Myocyte (in vitro differentiated cells): ENCODE measurements around the gene PIK3R6. TPM values are rescaled to one million over a fixed set of nuclear protein-coding genes. Genes with fewer than 3 reads are reported as not detected.

Experiments
- DNase-seq: peaks from one replicate; pipeline ENCODE4 v3.0.0-alpha.2; 2012; ENCODE audit warnings: low read depth
- total RNA-seq: library from RNA; depleted of rRNA; stranded (reverse); fragments of >200 nt; gene quantifications from 2 replicates; pipeline ENCODE4 v1.2.3, GENCODE V29; 2014

Gene PIK3R6
- total RNA-seq, 1 donor from 2014 or later, result not detected

DNA sequence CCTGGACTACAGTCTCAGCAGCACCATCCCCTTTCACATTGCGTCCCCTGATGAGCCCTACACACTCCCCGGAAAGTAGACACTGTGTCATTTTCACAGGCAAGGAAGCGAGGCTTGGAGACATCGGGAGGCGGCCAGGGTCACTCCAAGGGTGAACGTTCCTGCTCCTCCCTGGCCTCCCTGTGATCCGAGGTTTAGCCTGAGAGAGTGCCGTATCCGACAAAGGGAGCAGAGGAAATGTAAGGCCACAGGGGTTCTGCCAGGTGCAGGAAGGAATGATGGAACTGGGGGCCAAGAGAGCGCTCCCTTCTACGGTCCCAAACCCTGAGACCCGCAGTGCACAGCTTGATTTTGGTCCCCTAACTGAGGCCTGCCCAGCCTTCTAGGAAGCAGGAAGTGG is 8.0 kb upstream of the PIK3R6 start:
- DNase-seq, result no peak

DNA sequence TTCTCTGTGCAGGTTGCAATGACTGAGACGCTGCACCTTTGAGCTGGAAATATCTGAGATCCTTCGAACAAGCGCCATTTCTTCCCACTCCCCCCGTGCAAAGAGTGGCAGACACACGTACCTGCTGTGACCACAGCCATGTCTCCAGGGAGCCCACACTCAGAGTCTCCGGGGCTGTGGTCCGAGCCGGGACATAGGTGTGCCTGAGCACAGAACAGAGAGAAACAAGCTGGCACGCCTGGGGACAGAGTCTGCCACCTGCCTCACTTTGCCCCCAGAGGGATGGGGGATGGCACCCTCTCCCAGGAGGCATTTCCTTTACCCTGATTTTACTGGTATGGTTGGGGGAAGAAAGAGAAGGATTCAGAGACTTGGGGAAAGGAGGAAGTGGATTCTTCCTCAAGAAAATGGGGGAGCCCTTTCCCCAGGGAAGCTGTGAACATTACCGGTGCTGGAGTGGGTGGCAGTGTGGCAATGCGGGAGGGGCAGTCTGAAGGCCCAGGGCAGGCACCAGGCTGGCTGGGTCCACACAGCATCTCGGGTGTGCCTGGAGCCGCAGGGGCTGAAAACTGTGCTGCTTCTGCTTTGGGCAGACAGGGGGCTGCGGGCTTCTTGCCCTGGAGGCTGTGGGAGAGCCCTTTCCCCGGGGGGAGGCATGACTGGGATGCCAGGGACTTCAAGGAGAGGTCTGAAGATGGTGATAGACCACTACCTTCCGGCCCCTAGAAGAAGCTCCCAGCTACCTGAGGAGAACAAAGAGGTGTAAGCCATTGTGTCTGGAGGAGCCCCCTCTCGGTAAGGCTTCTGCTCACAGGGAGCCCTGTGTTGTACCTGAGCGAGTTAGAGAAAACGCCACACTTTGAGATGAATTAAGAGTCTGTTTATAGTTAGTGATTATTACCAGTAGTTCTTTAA is 6.6 kb upstream of the PIK3R6 start:
- no peak for DNase-seq

- DNase-seq, result no peak
Measured at GRCh38 chr17:8872705-8873435, 5.4 kb upstream of the PIK3R6 start.

DNA sequence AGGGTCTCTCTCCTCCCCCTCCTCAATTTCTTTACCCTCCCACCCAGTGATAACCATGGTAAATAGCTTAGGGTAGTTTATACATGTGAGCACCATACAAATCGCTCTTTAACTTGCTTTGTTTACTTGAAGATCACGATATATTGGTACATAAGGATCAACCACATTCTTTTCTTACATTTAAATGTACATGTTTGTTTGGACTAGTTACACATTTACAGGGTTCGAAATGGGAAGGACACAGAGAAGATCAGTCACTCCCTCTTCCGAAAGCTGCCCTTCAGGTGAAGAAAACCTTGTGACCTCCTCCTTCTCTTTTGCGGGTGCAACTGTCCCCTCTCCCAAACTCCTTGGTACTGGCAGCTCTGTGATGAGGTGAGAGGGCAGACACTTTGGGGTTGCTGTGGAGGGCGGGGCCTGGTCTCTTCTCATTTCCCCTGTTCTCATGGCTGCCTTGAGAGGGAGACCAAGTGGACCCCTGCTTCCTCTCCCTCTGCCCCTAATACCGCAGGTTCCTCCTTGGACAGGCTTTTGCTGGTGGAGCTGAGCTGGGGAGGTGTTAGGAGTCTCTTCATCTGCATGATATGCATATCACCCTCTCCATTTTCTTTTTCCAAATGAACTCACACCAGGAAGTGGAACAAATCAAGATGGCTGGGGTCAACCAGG is 4.7 kb upstream of the PIK3R6 start:
- DNase-seq, result no peak

- DNase-seq, result no peak
Measured at GRCh38 chr17:8871081-8871581, 3.7 kb upstream of the PIK3R6 start.

DNA sequence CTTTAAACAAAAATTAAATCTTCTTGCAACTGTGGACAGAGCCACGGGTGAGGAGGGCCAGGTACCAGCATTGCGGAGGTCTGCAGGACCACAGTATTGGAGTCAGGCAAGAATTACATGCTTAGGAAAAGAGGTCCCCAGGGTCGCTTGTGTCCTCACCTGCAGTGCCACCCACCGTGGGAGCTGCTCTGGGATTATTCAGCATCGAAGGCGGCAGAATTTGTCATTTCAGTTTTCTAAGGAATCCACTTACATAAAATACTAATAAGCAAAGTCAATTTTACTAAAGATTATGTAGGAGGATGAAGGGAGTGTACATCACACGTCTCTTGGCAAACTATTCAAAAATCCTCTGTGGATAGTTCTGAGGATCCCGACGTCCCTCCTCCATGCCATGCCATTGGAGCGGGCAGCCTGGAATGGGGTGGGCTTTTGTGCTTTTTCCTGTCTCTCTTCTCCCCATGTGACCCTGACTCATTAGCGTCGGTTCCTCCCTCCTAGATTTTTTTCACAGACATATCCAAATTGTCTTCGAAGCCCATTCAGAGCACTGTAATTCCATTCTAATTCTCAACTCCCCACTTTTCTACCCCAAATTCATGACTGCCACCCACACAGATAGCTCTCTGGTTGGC is 3.0 kb upstream of the PIK3R6 start:
- no peak for DNase-seq

DNA sequence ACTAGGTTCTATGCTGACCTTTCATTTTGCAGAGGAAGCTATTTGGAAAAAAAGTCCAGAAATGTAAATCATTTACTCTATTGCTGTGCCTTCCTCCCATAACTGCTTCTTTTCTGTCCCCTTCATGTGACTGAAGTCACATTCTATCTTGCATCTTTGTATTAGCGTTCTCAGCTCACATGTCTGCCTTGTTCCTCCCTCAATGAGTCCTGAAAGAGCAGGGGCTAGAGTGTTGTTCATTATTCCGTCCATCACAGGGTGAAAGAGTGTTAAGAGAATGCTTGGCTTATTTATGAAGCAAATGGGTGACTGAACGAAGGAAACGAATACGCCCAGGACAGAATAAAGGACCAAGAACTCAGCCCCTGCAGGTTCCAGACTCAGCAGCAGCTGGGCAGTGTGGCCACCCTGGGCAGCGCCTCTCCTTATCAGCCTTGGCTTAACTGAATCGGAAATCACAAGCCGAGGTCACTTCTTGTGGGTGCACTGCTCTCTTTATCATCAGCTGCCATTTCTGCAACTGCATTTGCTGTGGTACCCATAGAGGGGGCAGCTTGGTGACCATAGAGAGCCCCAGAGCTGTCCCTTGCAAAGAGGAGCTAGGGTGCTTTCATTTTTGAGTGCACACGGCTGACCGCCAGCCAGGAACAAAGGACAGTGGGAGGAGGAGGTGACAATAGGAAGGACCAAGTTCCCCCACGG is 1.8 kb upstream of the PIK3R6 start:
- no peak for DNase-seq

GRCh38 chr17:8868529-8868951 is 1.1 kb upstream of the PIK3R6 start:
- no peak for DNase-seq

GRCh38 chr17:8868092-8868491 is 618 bp upstream of the PIK3R6 start:
- DNase-seq, result no peak

DNA sequence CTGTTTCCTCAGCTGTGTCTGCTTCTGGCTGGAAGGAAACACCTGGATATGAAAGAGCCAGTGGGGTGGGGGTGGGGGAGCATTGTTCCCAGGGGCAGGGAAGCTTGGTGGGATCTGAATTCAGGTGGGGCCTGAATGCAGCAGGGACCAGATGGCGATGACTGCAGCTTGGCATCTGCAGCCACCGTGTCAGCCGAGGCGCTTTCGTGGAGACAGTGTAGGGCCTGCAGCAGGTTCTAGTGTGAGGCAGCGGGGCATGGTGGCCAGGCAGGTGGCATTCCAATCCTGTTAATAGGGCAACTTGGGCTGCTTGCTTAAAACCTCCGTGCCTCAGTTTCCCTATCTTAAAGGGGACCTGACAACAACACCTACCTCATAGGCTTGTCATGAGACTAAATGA is 1.7 kb downstream of the PIK3R6 start:
- DNase-seq, result no peak

DNA sequence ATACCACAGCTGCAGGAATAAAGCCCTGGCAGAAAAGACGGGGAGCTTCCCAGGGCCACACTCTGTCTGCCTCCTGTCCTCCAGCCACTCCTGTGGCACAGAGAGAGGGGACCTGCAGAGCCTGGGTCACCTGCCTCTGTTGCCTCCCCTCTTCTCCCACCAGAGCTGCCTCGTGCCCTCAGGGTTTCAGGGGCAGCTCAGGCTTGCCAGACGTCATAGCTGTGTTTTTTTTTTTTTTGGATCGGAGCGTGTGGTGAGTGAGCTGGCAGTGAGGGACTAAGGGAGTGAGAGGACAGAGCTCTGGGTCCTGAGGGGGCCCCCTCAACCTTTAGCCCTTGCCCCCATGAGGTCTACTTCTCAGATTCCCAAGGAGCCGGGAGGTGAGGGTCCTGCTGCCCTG is 2.1 kb downstream of the PIK3R6 start:
- no peak for DNase-seq

DNA sequence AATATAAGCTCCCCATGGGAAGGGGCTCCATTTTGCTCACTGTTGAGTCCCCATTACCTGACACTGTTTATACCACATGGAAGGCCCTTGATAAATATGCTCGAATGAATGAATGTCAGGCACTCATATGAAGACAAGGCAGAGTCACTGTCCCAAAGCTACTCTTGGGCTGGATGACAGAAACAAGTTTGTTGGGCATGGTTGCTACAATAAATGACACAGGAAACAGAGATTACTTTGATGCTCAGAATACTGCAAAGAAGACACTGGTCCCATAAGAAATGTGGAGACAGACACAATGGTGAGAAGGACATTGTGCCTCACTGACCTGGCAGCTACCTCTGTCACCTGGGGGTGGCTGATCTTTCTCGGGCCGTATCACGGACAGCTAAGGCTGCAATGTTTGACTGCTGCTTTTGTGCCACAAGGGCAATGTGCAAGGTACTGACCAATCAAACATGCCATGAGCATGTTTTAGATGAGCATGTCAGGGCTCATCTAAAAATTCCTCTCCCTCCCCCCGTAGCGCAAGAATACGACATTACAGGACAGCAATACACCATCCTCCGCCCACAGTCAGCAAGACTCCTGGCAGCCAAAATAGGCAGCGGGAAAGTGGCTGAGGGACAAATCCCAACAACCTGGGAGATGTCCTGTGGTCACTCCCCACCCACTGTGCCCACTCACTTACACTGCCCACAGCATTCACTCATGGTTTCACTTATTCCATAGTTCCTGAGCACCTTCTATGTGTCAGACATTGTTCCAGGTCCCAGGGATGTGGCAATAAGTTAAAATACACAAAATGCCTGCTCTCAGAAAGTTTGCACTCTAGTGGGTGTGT is 5.0 kb downstream of the PIK3R6 start:
- no peak for DNase-seq

- no peak for DNase-seq
Measured at GRCh38 chr17:8861495-8862181, 5.8 kb downstream of the PIK3R6 start.

DNA sequence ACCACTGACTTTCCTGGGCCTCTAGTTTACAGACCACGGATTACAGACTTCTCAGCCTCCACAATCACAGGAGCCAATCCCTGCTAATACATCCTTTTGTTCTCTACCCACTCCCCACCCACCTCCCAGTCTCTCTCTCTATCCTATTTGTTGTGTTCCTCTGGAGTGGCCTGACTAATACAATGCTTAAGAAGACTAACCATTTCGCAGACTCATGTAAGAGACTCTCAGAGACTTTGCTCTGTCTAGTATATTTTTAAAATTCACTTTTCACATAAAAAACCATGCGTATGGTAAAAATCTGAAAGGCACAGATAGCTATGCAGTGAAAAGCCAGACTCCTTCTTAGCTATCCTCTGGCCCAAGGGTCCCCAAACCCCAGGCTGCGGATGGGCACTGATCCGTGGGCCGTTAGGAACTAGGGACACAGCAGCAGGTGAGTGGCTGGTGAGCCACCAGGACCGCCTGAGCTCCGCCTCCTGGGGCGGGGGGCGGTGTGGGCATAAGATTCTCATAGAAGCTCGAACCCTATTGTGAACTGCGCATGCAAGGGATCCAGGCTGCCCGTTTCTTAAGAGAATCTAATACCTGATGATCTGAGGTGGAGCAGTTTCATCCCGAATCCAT is 7.6 kb downstream of the PIK3R6 start:
- DNase-seq, result no peak

GRCh38 chr17:8859027-8859803 is 8.3 kb downstream of the PIK3R6 start:
- DNase-seq, result no peak

- no peak for DNase-seq
Measured at GRCh38 chr17:8857919-8858318, 9.6 kb downstream of the PIK3R6 start.

- no peak for DNase-seq
Measured at GRCh38 chr17:8856869-8857575, 10.5 kb downstream of the PIK3R6 start.
